CD14-positive monocyte (primary cell): ENCODE results near the gene NRGN. TPM values are rescaled to one million over a fixed set of nuclear protein-coding genes. Genes with fewer than 3 reads are reported as not detected.

ENCODE experiments used
- DNase-seq, 3 donors: peaks; one replicate each; pipeline ENCODE4 v3.0.0-alpha.2; 2011 to 2022
- H2AFZ ChIP-seq: 2 replicates; pipeline ENCODE4 v1.6.0; 2012; ENCODE audit warnings: mild to moderate bottlenecking, low read depth, low read length, inconsistent platforms; ENCODE audit not compliant: insufficient read depth, poor library complexity, severe bottlenecking
- H3K27ac ChIP-seq, 2 donors: 1 replicate in 1 of 2; 2 replicates in 1 of 2; pipeline ENCODE4 v1.5.1; 2012 to 2013; ENCODE audit warnings: low read length in 2 of 2, control low read depth in 1 of 2, inconsistent platforms in 1 of 2, low read depth in 1 of 2, mild to moderate bottlenecking in 1 of 2
- H3K27me3 ChIP-seq, 2 donors: one replicate each; pipeline versions ENCODE4 v1.6.0 to v1.6.1; 2011 to 2013; ENCODE audit warnings: low read length in 2 of 2; ENCODE audit not compliant: control insufficient read depth in 2 of 2, insufficient read depth in 2 of 2
- H3K36me3 ChIP-seq, 2 donors: replicated peaks in 1 of 2; 1 replicate in 1 of 2; 2 replicates in 1 of 2; pipeline versions ENCODE4 v1.5.1 to v1.6.1; 2012 to 2013; ENCODE audit warnings: low read length in 2 of 2, control low read depth in 1 of 2, inconsistent platforms in 1 of 2, mild to moderate bottlenecking in 1 of 2; ENCODE audit not compliant: insufficient read depth in 2 of 2, control insufficient read depth in 1 of 2
- H3K4me1 ChIP-seq, 2 donors: 1 replicate in 1 of 2; 2 replicates in 1 of 2; pipeline versions ENCODE4 v1.5.1 to v1.6.1; 2012 to 2013; ENCODE audit warnings: low read length in 2 of 2, control low read depth in 1 of 2, inconsistent platforms in 1 of 2, mild to moderate bottlenecking in 1 of 2, moderate library complexity in 1 of 2; ENCODE audit not compliant: insufficient read depth in 2 of 2, control insufficient read depth in 1 of 2
- H3K4me2 ChIP-seq: replicated peaks from 2 replicates; pipeline ENCODE3; 2012; ENCODE audit warnings: low read length, moderate library complexity, mild to moderate bottlenecking; ENCODE audit not compliant: poor library complexity, severe bottlenecking; ENCODE audit errors: extremely low read depth
- H3K4me3 ChIP-seq, 3 experiments: fragments of 200-600 bp in 1 of 3; sonication (generic) in 1 of 3; replicated peaks in 1 of 3; 1 replicate in 2 of 3; 2 replicates in 1 of 3; pipeline ENCODE4 v1.5.1; 2011 to 2013; ENCODE audit warnings: low read length in 3 of 3, mild to moderate bottlenecking in 3 of 3, control low read depth in 2 of 3, low read depth in 2 of 3, inconsistent platforms in 1 of 3, moderate library complexity in 1 of 3
- H3K79me2 ChIP-seq: 2 replicates; pipeline ENCODE4 v1.6.0; 2012; ENCODE audit warnings: mild to moderate bottlenecking, control low read depth, inconsistent platforms, low read length, moderate library complexity; ENCODE audit not compliant: insufficient read depth
- H3K9ac ChIP-seq: 2 replicates; pipeline ENCODE4 v1.6.0; 2017; ENCODE audit warnings: low read length, mild to moderate bottlenecking; ENCODE audit not compliant: insufficient read depth, poor library complexity, severe bottlenecking
- H3K9me3 ChIP-seq, 2 donors: replicated peaks in 1 of 2; 1 replicate in 1 of 2; 2 replicates in 1 of 2; pipeline versions ENCODE4 v1.5.1 to v1.6.1; 2012 to 2013; ENCODE audit warnings: low read length in 2 of 2, control low read depth in 1 of 2; ENCODE audit not compliant: control insufficient read depth in 1 of 2, insufficient read depth in 1 of 2
- H4K20me1 ChIP-seq: 2 replicates; pipeline ENCODE4 v1.6.0; 2012; ENCODE audit warnings: mild to moderate bottlenecking, low read length, control low read depth, moderate library complexity; ENCODE audit not compliant: insufficient read depth
- H3K27ac Mint-ChIP-seq, 7 donors: one replicate each; pipeline ENCODE4 v1.8.0; 2020; ENCODE audit warnings: mild to moderate bottlenecking in 7 of 7, mixed read lengths in 7 of 7, moderate library complexity in 6 of 7, inconsistent platforms in 2 of 7
- H3K27me3 Mint-ChIP-seq, 3 donors: one replicate each; pipeline ENCODE4 v1.8.0; 2021 to 2022; ENCODE audit warnings: low read depth in 3 of 3, mild to moderate bottlenecking in 3 of 3, mixed read lengths in 3 of 3, moderate library complexity in 3 of 3, inconsistent platforms in 1 of 3
- H3K36me3 Mint-ChIP-seq, 2 donors: one replicate each; pipeline ENCODE4 v1.8.0; 2020; ENCODE audit warnings: mixed read lengths in 2 of 2, inconsistent platforms in 1 of 2, mild to moderate bottlenecking in 1 of 2
- H3K4me1 Mint-ChIP-seq: one replicate; pipeline ENCODE4 v1.8.0; 2020; ENCODE audit warnings: mild to moderate bottlenecking, mixed read lengths
- H3K4me3 Mint-ChIP-seq, 2 donors: one replicate each; pipeline ENCODE4 v1.8.0; 2020; ENCODE audit warnings: mild to moderate bottlenecking in 2 of 2, mixed read lengths in 2 of 2, moderate library complexity in 1 of 2
- H3K9me3 Mint-ChIP-seq, 7 donors: one replicate each; pipeline ENCODE4 v1.8.0; 2020 to 2022; ENCODE audit warnings: mixed read lengths in 7 of 7, mild to moderate bottlenecking in 6 of 7, moderate library complexity in 6 of 7, inconsistent platforms in 2 of 7
- CTCF ChIP-seq: fragments of 200-600 bp; IDR thresholded peaks from one replicate; pipeline ENCODE4 v1.8.0; 2022; ENCODE audit warnings: antibody characterized with exemption, mild to moderate bottlenecking
- WGBS: methylation state at CpG from one replicate; pipeline ENCODE4 v1.1.5; 2013; ENCODE audit warnings: missing lambda C conversion rate; ENCODE audit not compliant: insufficient coverage; 5-methylcytosine and 5-hydroxymethylcytosine counted together
- intact Hi-C, 2 donors: fragments of 100-400 bp; cut with micrococcal nuclease; formaldehyde crosslinking; loops; one replicate each; pipeline versions ENCODE4 v1.15.0 to v1.15.1; 2023
- polyA plus RNA-seq, 3 donors: library from polyadenylated mRNA; depleted of rRNA in 1 of 3; unstranded in 2 of 3; stranded (reverse) in 1 of 3; fragments of 300-500 nt in 2 of 3; fragments of >200 nt in 1 of 3; fragmentation: Illumina TruSeq in 2 of 3; gene quantifications; 1 replicate in 2 of 3; 2 replicates in 1 of 3; pipeline ENCODE4 v1.2.3, GENCODE V29; 2012 to 2021

NRGN gene
- polyA plus RNA-seq, 3 donors = 17.2 to 125 (median 19.2) TPM

DNA sequence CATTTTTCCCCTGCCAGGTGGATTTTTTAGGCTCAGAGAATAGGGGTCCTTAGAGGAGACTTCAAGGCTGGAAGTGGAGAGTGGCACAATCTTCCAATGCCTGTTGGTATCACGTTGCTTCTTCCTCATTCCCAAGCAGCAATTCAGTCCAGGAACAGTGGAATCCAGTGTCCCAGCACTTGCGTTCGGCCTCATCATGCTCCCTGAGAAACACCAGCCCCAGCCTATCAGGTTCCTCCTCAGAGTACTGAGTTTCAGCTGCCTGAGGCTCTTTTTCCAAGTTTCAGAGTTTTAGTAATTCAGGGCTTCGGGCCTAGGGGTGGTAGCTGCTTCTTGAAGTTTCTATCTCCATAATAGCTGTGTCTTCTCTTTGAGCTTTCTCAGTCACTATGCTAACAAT is 31.9 kb upstream of the NRGN start:
- no peaks in the 10 kb centered on the region for H3K79me2 ChIP-seq
- intact Hi-C loops = no loop called here
- H3K9ac ChIP-seq = no peak overlapping the region
- H3K9me3 Mint-ChIP-seq = peaks cover 0 to 15% (median 6%) of the 10 kb centered on the region in 7 donors
- H3K27ac Mint-ChIP-seq = no peak overlapping the region
- H3K4me2 ChIP-seq = no peak overlapping the region
- peaks cover 0 to 4% of the 10 kb centered on the region in 2 donors for H3K9me3 ChIP-seq
- no peaks in the 10 kb centered on the region for H3K27me3 ChIP-seq
- no peak overlapping the region for H3K4me3 ChIP-seq
- no peak overlapping the region for H3K27ac ChIP-seq
- H3K27me3 Mint-ChIP-seq = peaks cover 0 to 2% (median under 1%) of the 10 kb centered on the region in 3 donors
- H4K20me1 ChIP-seq = no peaks in the 10 kb centered on the region
- no peak overlapping the region for H2AFZ ChIP-seq
- no peaks in the 10 kb centered on the region for H3K4me1 ChIP-seq
- H3K4me1 Mint-ChIP-seq = no peaks in the 10 kb centered on the region
- H3K36me3 ChIP-seq = no peaks in the 10 kb centered on the region
- TF ChIP-seq CTCF = no peak
- H3K4me3 Mint-ChIP-seq = no peak overlapping the region
- DNase-seq = no peak
- H3K36me3 Mint-ChIP-seq = no peaks in the 10 kb centered on the region
- WGBS = 93% methylated on average over 3 of the region's 4 CpGs

- no CpG with 5 or more reads among the region's 3 CpGs for WGBS
- peaks cover 0 to 10% (median 6%) of the 10 kb centered on the region in 7 donors for H3K9me3 Mint-ChIP-seq
- no peak overlapping the region for H3K4me3 Mint-ChIP-seq
Measured at GRCh38 chr11:124712392-124712791, 27.4 kb upstream of the NRGN start.

More at GRCh38 chr11:124712392-124712791, 27.4 kb upstream of the NRGN start:
- intact Hi-C loops = no loop called here
- H2AFZ ChIP-seq = no peak overlapping the region
- Mint-ChIP-seq H3K36me3 (peaks cover 0 to 2% of the 10 kb centered on the region in 2 donors), H3K4me1 (peaks cover 3% of the 10 kb centered on the region), H3K27me3 (peaks cover 8 to 14% (median 13%) of the 10 kb centered on the region in 3 donors), H3K27ac (no peak overlapping the region)
- H3K4me3 ChIP-seq = no peak overlapping the region
- H3K79me2 ChIP-seq = no peaks in the 10 kb centered on the region
- TF ChIP-seq CTCF = no peak
- peaks cover 0 to under 1% of the 10 kb centered on the region in 2 donors for H3K4me1 ChIP-seq
- no peaks in the 10 kb centered on the region for H3K36me3 ChIP-seq
- no peak overlapping the region for H3K27ac ChIP-seq
- peaks cover 10 to 16% of the 10 kb centered on the region in 2 donors for H3K27me3 ChIP-seq
- peaks cover 0 to 4% of the 10 kb centered on the region in 2 donors for H3K9me3 ChIP-seq
- no peak overlapping the region for H3K9ac ChIP-seq
- no peak for DNase-seq
- H4K20me1 ChIP-seq = no peaks in the 10 kb centered on the region
- no peak overlapping the region for H3K4me2 ChIP-seq
